Esophagus muscularis mucosa (tissue), 4 donors: Measurements from ENCODE around the gene SMG6.

Experiments used
- CTCF ChIP-seq, 3 experiments: fragments of 200-600 bp in 2 of 3; fragments of 450-650 bp in 1 of 3; sonication (generic) in 2 of 3; IDR thresholded peaks; one replicate each; pipeline ENCODE4 v1.5.1; 2017 to 2019; ENCODE audit warnings: antibody characterized with exemption in 3 of 3, mild to moderate bottlenecking in 2 of 3, moderate library complexity in 1 of 3
- EP300 ChIP-seq: sonication (generic); formaldehyde crosslinking; IDR thresholded peaks from one replicate; pipeline ENCODE4 v1.6.1; 2017; ENCODE audit warnings: antibody characterized with exemption
- POLR2A ChIP-seq: fragments of 450-650 bp; IDR thresholded peaks from one replicate; pipeline ENCODE4 v1.6.1; 2017; ENCODE audit warnings: antibody characterized with exemption, moderate library complexity, mild to moderate bottlenecking, low read depth
- POLR2AphosphoS5 ChIP-seq, 2 donors: sonication (generic); formaldehyde crosslinking; IDR thresholded peaks; one replicate each; pipeline ENCODE4 v1.6.1; 2017; ENCODE audit warnings: antibody characterized with exemption in 2 of 2

GRCh38 chr17:2343421-2343820 is 39.8 kb upstream of the SMG6 start:
- no peak for TF ChIP-seq CTCF (IDR thresholded peaks at IDR 0.05)
- TF ChIP-seq POLR2AphosphoS5 (IDR thresholded peaks at IDR 0.05): no peak
- no peak for TF ChIP-seq POLR2A
- TF ChIP-seq EP300: no peak
